WI38 (cell line): Measurements from ENCODE around the gene MEGF11.

ENCODE experiments used
- H3K4me3 ChIP-seq: 2 replicates; pipeline ENCODE4 v1.5.1; 2011; ENCODE audit warnings: low read depth, mild to moderate bottlenecking, control low read depth, low read length
- TF ChIP-seq, protein P1 (sequence below): IDR thresholded peaks from 2 replicates; pipeline ENCODE4 v1.5.1; 2012; ENCODE audit warnings: low read depth, mild to moderate bottlenecking, control low read depth, low read length

Gene MEGF11

DNA sequence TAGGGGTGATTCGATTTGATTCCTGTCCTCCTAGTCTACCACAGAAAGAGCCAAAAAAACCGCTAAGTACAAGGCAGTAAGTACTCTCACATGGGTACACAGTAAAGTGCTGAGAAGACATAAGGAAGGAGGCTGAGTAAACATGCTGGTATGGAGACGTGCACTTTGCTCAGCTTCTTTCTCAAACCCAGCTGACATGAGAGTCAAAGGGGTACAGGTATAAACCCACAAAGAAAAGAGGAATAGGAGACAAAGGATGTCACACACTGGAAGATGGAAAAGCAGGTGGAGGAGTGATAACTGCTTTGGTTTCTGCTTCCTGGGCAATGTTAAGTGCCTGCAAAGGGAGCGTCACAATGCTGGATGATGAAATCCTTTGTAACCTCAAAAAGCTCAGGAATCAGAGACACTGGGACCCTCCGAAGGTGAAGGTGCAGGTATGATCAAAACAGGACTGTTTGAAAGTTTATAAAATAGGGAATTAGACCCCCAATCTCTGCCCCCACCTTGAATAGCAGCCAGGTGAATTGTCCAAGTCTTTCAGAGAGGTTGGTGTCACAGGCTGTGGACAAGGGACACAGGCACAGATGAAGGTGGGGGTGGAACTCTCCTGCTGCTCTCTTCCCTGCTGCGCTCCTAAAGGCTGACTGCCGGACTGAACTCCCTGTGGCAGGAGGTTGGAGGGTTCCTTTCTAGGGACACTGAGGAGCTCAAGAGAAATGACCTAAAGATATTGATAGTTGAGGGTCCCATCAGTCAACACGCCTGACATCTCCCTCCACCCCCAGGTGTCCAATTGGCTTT is 282.4 kb downstream of the MEGF11 start:
- TF ChIP-seq, protein P1, sequence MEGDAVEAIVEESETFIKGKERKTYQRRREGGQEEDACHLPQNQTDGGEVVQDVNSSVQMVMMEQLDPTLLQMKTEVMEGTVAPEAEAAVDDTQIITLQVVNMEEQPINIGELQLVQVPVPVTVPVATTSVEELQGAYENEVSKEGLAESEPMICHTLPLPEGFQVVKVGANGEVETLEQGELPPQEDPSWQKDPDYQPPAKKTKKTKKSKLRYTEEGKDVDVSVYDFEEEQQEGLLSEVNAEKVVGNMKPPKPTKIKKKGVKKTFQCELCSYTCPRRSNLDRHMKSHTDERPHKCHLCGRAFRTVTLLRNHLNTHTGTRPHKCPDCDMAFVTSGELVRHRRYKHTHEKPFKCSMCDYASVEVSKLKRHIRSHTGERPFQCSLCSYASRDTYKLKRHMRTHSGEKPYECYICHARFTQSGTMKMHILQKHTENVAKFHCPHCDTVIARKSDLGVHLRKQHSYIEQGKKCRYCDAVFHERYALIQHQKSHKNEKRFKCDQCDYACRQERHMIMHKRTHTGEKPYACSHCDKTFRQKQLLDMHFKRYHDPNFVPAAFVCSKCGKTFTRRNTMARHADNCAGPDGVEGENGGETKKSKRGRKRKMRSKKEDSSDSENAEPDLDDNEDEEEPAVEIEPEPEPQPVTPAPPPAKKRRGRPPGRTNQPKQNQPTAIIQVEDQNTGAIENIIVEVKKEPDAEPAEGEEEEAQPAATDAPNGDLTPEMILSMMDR = no peak
- no peak overlapping the region for H3K4me3 ChIP-seq

DNA sequence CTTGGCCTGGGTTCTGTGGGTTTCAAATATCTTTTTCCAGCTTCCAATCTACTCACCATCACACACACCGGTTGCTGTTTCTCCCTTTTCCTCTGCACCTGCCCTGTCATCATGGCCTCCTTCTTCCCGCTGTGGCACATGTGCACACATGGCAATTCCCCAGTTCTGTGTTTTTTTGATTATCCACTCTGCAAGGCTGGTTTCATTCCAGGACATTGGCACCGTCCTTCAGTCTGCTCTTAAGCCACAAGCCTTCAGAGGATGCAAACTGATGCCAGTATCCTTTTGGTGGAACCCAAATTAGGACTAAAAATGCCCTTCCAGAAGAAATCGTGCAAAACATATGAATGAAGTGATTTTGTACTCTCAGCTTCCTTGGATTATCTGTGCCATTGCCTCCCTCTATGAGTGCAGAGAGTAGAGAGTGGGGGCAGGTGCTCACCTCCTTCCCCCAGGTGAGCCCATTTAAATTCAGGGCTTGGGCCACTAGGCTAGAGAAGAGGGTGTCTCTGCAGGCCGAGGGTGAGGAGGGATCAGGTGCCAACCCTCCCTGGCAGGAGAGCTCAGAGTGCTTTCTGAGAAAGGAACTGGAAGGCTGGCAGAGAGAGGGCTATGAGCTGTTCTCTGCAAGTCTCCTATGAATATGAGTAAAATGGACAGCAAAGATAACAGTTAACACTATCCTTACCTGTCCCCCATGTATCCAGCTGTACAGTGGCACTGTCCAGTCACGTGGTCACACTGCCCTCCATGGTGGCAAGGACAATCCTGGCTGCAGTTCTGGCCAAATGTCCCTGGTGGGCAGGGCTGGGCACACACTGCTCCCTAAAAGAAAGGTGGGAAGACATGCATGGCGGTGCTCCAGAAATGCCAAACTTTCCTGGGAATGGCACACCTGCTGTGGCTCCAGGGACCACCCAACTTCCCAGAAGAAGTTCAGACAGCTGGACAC is 283.4 kb downstream of the MEGF11 start:
- no peak overlapping the region for H3K4me3 ChIP-seq
- TF ChIP-seq, protein P1 = no peak

DNA sequence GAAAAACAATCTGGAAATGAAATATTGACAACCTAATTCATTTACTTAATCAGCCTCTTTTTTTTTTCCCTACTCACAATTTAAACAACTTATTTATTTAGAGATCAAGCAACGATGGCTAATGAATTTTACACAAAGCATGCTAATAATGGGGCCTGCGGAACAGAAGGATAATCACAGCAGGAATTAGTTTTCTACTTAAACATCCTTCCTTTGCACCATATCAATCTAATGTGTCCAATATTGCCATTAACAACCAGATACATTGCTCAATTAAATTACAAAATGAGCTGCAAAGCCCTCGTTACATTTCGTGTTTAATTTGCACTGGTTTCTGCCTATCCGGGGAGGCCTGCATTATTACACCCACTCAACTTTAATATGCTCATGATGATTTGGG is 285.0 kb downstream of the MEGF11 start:
- TF ChIP-seq, protein P1 = no peak
- H3K4me3 ChIP-seq = no peak overlapping the region

DNA sequence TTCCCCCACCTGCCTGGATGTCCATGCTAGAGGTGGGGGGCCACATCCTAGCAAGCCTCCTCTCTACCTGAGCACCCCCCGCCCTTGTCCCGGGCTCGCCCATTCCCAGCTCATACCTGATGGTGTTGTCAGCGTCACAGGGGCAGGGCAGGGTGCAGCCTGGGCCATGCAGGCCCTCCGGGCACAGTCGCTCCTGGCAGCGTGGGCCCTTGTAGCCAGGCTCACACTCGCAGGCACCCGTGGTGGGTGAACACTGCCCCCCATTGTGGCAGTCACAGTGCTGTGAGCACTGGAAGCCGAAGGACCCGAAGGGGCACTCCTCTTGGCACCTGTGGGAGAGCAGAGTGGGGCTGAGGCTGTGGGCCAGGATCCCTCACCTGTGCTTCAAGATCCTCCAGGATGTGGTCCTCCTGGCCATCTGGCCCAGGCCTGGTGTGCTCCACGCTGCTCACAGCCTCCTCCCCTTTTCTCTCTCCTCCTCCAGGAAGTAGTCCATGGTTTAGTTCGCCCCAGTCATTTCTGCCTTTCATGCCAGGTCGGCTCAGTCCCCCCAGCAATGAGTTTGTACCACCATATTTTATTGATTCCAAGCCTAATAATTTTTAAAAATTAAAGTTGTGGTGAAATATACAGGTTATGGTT is 288.6 kb downstream of the MEGF11 start:
- H3K4me3 ChIP-seq = no peak overlapping the region
- TF ChIP-seq, protein P1 = no peak

DNA sequence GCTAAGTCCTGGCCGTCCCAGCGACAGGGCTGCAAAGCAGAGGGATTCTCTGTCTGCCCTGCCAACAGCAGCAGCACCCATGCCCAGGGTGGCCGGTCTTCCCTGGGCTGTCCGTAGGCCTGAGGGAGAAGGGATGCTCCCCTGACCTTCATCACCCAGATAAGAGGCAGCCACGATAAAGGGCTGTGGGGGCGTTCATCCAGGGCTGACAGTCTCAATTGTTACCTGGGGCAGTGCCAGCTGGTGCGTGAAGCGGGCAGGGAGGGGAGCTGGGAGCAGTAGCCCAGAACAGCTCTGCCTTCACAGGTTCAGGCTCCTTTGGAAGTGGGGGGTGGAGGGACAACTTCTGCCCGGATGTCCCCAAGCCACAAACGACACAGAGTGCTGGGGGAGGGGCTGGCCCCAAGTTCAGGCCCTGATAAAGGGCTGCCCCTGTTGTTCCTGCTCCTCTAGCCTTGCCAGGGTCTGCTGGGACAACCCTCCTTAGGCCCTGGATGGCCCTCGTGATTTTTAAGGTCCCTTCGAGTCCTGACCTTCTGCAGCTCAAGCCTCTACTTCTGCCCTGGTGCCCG is 289.6 kb downstream of the MEGF11 start:
- no peak overlapping the region for H3K4me3 ChIP-seq
- TF ChIP-seq, protein P1 = no peak

DNA sequence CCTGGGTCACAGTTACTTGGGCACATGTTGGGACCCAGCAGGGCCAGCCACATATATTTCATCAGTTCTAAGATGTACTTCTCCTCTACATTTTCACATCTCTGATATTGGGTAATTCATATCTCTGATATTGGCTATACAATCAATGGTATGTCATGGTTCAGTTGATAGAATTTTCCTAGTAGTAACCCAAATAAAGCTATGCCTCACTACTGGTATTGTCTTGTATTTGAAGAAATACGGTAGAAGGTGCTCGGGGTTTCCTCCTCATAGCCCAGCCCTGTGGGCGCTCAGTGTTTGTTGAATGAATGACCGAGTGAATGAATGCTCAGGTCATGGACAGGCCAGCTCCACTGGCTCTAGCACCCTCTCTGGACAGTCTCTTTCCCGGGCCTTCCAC is 290.2 kb downstream of the MEGF11 start:
- TF ChIP-seq, protein P1 = no peak
- no peak overlapping the region for H3K4me3 ChIP-seq
